HG02759 (cell line): ENCODE results near the gene RCAN2.
A peak's percentile ranks its signal among the peaks of the same experiment; 100 is the strongest.

Experiments used
- ATAC-seq: cut with Tn5 transposase; IDR thresholded peaks from one replicate; pipeline ENCODE4 v1.9.1; 2021; ENCODE audit warnings: mild to moderate bottlenecking, moderate library complexity; ENCODE audit not compliant: unreplicated experiment

The RCAN2 gene

DNA sequence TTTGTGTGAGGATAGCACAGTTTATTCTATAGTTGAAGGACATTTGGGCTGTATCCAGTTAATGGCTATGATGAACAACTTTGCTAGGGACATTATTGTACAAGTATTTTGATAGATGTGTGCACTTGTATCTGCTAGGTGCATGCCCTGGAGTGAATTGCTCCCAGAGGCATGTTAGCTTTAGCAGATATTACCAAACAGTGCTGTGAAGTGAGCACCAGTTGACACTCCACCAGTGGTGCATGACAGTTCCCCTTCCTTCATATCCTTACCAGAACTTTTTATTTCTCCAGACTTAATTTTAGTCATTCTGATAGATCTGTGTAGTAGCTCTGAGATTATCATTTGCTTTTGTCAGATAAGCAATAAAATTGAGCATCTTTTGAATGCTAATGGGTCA lies 271.6 kb downstream of the RCAN2 start:
- no peak for ATAC-seq

DNA sequence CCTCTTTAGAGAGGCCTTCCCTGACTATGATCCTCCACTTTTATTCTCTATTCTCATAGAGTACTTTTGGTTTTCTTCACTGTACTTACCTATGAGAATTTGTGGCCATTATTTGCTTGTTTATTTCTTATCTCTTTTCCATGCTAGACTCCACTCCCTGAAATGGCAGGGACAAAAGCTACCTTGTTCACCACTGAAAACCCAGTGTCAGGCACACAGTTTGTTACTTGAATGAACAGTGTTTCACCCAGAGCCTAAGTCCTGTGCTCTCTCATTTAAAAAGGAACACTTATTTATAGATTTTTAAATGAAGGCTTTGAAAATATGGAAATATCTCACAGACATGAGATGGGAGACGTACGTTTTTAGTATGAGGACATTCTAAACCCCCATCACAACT lies 272.8 kb downstream of the RCAN2 start:
- no peak for ATAC-seq

DNA sequence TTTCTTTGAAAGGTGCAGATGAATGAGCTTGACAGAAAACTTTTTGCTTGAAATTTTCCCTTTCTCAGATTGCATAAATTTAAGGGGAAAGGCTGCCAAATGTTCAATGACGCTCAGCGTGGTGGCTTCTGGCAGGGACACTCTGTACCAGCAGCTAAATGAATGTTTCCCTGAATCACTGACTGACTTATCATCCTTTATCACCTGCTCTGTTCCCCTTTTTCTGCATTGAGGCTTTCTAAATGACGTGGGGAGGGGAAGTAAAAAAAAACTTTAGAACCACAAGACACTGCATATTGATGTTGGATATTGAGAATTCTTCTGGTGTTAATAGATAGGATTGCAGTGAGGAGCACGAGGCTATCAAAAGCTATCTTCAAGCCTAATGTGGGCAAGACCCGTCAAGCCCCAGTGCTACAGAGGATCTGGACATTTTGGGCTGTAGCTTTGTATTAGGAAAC lies 273.5 kb downstream of the RCAN2 start:
- peak; percentile 64 for ATAC-seq

DNA sequence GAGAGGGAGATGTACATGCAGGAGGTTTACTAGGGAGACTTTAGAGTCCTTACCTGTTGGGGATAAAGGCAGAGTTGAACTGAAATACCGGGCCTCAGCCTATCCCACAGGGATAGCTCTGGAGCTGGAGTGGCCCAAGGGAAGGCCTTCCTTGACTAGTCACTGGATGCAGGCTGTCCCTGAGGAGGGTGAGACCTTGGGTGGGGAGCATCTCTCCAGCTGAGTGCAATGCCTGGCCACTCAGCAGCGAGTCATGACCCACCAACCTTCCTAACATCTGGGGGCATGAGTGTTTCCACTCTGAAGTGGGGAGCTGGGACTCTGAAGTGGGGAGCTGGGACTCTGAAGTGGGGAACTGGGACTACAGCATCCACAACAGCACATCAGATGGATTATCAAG lies 274.4 kb downstream of the RCAN2 start:
- no peak for ATAC-seq

DNA sequence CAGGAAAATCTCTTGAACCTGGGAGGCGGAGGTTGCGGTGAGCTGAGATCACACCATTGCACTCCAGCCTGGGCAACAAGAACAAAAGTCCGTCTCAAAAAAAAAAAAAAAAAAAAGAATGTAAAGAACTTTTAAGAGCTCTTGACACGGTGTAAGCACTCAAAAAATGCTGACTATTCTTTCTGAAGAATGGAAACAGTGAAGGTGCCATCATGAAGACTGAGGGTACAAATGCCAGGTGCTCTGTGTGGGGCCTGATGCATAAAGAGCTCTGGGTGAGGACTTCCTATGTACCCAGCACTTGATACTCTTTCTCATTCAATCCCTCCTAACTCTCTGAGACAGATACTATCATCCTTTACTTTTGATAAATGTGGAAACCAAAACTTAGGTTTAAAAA lies 275.5 kb downstream of the RCAN2 start:
- no peak for ATAC-seq

DNA sequence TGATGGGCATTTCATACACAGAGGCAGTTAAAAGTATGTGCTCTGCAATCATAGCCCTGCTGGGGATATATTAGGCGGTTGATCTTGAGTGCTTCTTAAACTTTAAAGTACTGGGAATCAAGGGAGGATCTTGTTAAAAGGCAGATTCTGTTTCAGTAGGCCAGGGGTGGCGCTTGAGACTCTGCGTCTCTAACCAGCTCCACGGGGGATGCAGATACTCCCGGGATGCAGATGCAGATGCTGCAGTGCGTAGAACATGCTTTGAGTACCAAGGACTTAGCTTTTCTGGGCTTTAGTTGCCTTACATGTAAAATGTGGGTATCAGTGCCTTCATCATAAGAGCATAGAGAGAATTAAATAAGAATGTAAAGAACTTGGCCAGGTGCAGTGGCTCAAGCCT lies 276.0 kb downstream of the RCAN2 start:
- no peak for ATAC-seq

DNA sequence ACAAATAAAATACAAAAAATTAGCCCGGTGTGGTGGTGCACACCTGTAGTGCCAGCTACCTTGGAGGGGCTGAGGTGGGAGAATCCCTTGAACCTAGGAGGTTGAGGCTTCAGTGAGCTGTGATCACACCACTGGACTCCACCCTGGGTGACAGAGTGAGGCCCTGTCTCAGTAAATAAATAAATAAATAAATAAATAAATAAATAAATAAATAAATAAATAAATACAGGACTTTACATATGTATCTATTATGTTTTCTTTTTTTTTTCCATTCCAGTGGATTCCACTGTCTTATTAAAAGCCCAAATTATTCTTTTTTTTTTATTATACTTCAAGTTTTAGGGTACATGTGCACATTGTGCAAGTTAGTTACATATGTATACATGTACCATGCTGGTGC lies 279.3 kb downstream of the RCAN2 start:
- no peak for ATAC-seq

DNA sequence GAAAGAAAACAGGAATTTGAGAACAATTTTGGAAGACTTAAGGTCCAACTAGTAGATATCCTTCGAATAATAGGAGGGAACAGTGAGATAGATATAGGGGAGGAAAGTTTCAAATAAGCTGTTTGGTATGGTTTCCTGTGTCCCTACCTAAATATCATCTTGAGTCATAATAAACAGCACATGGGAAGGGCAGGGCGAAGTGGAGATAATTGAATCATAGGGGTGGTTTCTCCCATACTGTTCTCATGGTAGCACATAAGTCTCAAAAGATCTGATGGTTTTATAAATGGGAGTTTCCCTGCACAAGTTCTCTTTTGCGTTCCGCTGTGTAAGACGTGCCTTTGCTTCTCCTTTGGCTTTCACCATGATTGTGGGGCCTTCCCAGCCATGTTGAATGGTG lies 281.0 kb downstream of the RCAN2 start:
- no peak for ATAC-seq

DNA sequence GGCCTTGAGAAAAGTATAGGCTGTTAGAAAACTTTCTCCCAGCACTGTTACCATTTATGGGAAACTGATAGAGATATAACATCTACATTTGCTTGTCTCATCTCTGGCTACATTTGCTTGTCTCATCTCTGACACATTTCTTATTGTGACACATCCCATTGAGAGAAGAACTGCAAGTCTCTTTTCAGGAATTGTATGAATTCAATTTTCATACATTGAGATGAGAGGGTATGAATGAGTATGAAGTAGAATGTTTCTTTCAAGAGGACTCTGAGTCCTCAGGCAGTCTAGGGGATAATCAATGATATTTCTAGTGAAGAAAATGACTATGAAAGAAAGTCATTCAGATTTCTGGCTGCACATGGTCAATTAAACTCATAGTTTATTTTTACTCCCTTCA lies 282.9 kb downstream of the RCAN2 start:
- no peak for ATAC-seq

DNA sequence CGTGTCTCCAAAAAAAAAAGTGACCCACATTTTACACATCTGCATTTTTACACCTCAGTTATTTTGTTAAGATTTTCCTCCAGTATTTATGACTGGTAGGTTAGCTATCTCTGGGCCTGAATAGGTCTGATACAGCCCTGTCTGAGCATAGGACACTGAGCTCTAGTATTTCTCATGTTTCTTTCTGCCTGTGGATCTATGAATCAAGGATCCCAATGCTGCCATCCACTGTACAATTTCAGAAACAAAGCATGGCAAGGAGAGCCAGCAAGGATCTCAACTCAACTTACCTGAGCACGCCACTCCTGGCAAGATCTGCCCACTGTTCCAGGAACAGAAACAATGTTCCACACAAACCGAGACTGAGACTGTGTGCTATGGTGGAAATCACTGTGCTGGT lies 284.1 kb downstream of the RCAN2 start:
- no peak for ATAC-seq

DNA sequence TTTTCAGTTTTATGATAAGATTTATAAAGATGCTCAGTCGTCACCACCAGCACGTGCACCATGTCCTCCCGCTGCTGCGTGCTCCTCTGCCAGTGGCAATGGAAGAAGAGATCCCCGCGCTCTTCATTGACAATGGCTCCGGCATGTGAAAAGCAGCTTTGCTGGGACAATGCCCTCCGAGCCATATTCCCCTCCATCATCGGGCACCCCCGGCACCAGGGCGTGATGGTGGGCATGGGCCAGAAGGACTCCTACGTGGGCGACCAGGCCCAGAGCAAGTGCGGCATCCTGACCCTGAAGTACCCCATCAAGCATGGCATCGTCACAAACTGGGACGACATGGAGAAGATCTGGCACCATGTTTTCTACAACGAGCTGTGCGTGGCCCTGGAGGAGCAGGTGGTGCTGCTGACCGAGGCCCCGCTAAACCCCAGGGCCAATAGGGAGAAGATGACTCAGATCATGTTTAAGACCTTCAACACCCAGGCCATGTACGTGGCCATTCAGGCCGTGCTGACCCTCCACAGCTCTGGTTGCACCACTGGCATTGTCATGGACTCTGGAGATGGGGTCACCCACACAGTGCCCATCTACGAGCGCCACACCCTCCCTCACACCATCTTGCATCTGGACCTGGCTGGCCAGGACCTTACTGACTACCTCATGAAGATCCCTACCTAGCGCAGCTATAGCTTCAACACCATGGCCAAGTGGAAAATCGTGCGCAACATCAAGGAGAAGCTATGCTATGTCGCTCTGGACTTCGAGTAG lies 286.2 kb downstream of the RCAN2 start:
- ATAC-seq, result no peak

DNA sequence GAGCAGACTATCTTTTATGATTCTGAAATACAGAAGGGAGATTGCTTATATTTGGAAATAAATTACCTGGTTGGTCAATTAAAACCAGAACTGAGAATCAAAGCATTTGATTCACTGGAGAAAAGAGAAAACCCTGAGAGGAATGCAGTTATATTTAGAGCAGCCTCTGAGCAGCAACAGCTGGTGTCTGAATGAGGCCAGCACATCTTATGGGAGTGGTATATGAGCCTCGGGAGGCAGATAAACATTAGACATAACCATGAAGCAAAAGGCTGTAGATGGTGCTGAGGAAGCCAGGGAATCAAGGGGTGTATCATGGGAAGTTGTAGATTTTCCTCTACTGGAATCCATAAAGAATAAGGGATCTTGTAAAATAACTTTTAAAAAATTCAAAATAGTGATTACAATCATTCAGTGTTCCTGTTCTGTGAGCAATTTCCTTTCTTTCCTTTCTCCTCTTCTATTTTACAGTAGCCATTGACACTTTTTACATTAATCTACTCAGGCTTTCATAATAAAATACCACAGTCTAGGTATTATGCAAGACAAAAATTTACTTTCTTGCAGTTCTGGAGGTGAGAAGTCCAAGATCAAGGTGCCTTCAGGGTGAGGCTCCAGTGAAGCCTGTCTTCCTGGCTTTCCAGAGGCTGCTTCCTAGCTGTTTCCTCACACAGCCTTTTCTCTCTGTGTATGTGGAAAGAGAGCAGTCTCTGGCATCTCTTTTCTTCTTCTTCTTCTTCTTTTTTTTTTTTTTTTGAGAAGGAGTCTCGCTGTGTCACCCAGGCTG lies 287.7 kb downstream of the RCAN2 start:
- no peak for ATAC-seq

DNA sequence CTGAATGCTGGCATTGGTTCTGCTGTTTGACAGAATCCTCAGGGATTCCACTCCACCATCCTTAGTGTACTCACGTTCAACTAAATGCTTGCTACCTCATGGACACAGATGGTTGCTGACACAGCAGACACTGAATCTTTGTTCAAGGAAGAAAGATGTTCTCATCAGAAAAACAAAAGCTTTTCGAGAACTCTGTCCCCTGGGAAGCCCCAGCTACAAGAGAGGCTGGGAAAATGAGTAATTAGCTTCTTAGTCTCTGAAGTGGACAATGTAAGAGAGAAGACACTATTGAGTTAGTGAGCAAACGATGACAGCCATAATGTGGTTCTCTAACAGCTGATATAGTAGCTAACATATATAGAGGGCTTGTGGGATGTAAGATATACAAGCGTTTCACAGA lies 289.5 kb downstream of the RCAN2 start:
- ATAC-seq, result no peak

DNA sequence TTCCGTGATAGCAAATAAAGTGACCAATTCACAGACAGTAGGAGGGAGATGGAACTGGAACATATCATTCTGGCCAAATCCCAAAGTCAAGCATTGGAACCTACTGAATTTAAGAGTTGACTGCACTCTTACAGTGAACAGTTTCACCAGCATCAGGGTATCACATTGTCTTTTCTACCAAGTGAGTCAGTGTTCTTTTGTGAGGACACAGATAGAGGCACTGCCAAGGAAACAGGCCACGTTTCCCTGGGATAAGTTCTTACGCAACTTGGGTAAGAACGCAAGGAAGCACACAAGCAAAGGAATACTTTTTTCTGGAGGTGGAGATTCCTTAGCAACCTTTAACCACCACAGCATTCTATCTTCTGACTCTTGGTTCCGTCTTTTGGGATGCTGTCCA lies 291.9 kb downstream of the RCAN2 start:
- no peak for ATAC-seq

DNA sequence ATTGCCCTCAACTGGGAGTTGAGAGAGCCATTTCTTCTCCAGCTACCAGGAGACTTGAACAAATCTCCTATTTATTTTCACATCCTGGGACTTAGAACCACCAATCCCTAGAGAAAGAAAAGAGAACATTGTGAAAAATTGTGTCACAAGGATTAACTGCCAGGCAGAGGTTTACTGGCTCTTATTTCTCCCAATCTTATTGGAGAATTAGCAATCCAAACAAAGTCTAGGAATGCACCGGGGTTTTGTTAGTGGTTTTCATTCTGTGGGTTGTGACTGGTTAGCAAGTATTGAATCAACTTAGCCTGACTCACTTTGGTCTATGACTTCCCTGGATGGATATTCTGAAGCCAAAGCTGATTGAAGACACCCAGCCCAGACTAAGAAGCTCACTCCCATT lies 299.3 kb downstream of the RCAN2 start:
- no peak for ATAC-seq

DNA sequence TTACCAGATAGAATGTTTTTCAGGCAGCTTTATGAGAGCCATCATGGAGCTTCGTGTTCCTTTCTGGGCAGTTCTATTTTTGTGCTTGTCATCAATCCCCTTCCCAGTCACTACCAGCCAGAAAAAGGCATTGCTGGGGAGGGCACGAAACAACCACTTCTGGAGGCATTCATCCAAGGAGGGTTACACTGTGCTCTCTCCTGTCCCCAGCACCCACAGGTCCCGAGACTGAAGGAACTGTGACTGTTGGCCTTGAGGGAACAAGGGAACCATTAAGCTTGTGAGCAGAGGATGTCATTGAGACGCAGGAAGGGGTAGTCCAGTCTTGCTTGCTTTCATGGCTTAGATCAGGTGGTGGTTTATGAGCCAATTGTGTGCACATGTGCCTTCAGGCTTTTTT lies 300.4 kb downstream of the RCAN2 start:
- no peak for ATAC-seq

DNA sequence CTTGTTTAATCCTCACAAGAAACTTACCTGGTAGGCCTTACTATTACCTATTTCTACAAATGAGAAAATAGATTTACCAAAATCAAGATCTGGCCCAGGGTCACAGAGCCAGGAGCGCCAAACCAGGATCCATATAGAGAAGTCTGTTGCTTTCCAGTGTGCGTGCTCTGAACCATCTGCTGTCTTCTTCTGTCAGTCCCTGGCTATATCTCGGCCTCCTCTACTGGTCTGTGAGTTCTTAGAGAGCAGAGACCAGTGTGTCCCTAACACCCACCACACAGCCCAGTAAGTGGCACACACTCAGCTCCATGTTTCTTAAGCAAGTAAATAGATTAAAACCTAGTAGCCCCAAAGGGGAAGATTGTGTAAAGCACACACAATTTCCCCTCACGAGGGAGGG lies 301.5 kb downstream of the RCAN2 start:
- no peak for ATAC-seq

DNA sequence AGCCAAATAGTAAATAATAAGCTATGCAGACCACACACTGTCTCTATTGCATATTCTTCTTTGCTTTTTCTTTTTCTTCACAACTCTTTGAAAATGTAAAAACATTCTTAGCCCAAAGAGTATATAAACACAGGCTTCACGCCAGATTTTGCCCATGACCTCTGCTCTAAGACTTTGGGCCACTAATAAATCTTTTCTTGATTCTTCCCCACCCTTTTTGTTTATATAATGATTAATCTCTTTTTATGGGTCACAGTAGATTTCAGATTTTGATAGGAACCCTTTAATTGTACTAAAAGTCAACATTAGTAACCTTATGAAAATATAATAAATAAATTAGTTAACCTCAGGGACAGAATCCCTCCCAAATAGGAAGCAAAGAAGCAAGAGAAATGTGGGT lies 304.7 kb downstream of the RCAN2 start:
- ATAC-seq, result no peak

DNA sequence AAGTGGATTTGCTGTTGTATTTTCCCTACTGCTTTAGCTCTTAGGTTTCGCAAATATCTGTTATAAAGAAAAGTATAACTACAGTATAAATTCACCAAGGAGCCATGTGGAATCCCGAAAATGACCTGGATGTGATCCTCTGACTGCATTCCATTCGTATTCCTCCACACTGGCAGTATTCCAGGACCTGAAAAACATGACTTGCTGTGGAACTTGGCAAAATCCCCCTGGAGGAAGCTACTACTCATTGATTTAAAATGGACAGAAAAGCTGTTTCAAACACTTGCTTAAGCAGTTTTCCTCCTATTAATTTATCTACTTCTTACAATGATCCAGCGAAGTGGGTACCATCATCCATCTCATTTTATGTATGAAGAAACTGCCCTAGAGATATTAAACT lies 307.1 kb downstream of the RCAN2 start:
- no peak for ATAC-seq

DNA sequence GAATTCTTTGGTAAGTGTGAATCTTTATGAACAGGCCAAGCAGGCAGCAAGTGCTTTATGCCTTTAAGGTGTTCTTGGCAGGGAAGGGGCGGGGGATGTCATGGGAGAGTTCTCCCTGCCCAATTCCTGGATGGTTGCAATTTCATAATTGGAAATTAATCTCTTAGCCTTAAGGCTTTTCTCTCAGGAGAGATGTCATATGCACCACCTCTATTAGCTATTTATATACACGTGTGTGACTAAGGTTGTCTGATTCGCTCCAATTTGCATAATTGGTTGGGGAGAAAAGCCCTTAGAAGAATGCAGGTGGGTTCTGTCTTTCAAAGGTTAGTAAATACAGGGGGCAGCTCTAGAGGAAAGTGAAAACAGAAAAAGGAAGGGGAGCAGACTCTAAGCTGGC lies 315.3 kb downstream of the RCAN2 start:
- peak; percentile 47 for ATAC-seq

DNA sequence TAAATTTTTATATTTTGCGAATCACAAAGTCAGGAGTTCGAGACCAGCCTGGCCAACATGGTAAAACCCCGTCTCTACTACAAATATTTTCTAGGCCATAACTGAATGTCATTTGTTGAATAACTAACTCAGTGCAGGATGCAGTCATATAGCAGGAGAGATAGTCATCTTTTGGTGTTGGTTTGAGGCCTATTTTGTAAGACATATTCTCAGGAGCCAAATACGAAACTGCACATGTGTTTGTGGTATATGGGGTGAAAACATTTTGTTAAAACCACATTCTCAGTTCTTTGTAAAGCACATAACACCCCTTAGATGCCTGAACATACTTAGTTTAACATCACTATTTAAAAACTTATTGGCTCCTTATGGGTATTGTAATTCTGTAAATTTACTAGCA lies 315.8 kb downstream of the RCAN2 start:
- peak; percentile 63 for ATAC-seq

DNA sequence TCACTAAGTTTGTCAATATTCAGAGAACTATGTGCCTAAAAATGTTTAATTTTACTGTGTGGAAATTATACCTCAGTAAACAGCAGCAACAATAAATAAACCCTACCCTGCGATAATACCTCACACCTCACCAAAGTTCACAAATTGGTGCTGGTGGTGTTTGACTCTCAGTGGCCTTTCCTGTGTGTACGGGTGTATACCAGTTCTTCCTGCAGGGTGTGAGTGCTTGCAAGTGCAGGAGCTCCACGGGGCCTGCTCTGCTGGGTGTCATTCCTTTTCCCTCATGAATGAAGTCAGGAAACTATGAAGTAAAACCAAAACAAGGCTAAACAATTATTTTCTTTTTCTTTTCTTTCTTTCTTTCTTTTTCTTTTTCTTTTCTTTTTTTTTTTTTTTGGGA lies 316.3 kb downstream of the RCAN2 start:
- no peak for ATAC-seq
